SIG-M5 treated with dmso at 0.1 percent for 504 hours (cell line): ENCODE measurements around the gene TNFRSF25.

Experiments used
- DNase-seq: peaks from one replicate; lab custom pipeline; 2025; ENCODE audit not compliant: unreplicated experiment; lab: John Stamatoyannopoulos, UW

TNFRSF25 gene

GRCh38 chr1:6466023-6466422 lies at the start of gene TNFRSF25:
TSS of gene TNFRSF25 (minus strand) at chr1:6466173. CDS start at chr1:6466107, 66 bp downstream.
- no peak for DNase-seq

- no peak for DNase-seq
Measured at GRCh38 chr1:6515771-6516170, 49.8 kb upstream of the TNFRSF25 start.

- no peak for DNase-seq
Measured at GRCh38 chr1:6513320-6513801, 47.4 kb upstream of the TNFRSF25 start.

- DNase-seq, result no peak
Measured at GRCh38 chr1:6512908-6513280, 46.9 kb upstream of the TNFRSF25 start.

GRCh38 chr1:6512245-6512907 lies 46.4 kb upstream of the TNFRSF25 start:
- no peak for DNase-seq

GRCh38 chr1:6511561-6512244 lies 45.7 kb upstream of the TNFRSF25 start:
- DNase-seq, result no peak

- DNase-seq, result no peak
Measured at GRCh38 chr1:6511056-6511455, 45.1 kb upstream of the TNFRSF25 start.

- no peak for DNase-seq
Measured at GRCh38 chr1:6510493-6510892, 44.5 kb upstream of the TNFRSF25 start.

GRCh38 chr1:6509919-6510291 lies 43.9 kb upstream of the TNFRSF25 start:
- no peak for DNase-seq

GRCh38 chr1:6509220-6509918 lies 43.4 kb upstream of the TNFRSF25 start:
- no peak for DNase-seq

- DNase-seq, result no peak
Measured at GRCh38 chr1:6508816-6509189, 42.8 kb upstream of the TNFRSF25 start.

- DNase-seq, result no peak
Measured at GRCh38 chr1:6508154-6508815, 42.3 kb upstream of the TNFRSF25 start.

GRCh38 chr1:6507461-6507911 lies 41.5 kb upstream of the TNFRSF25 start:
- DNase-seq, result no peak

GRCh38 chr1:6507037-6507428 lies 41.1 kb upstream of the TNFRSF25 start:
- DNase-seq, result no peak

GRCh38 chr1:6506210-6507036 lies 40.5 kb upstream of the TNFRSF25 start:
- DNase-seq, result no peak

- DNase-seq, result no peak
Measured at GRCh38 chr1:6505367-6506209, 39.6 kb upstream of the TNFRSF25 start.

GRCh38 chr1:6504887-6505286 lies 38.9 kb upstream of the TNFRSF25 start:
- no peak for DNase-seq

GRCh38 chr1:6503884-6504602 lies 38.1 kb upstream of the TNFRSF25 start:
- DNase-seq, result no peak
